ENCODE measurements around the gene ECHDC3.
"Not testable (repeated sequence)": the region's sequence is repeated elsewhere in the genome, so short reads cannot be mapped to it uniquely, and the experiment has no call there.

ECHDC3 gene

DNA sequence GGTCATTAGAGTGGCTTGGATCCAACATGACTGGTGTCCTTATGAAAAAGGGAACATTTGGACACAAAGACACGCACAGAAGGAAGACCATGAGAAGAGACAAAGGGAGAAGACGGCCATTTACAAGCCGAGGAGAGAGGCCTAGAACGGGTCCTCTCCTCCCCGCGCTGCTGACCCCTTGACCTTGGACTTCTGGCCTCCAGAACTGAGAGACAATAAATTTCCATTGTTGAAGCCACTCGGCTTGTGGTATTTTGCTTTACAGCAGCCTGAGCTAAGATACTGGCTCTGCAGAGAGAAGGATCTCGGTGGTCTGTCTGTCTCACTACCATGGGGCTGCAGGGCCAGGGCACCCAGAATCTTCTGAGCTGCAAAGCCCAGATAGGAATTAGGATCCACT, 38.1 kb upstream of the ECHDC3 start:
- H3K27me3 ChIP-seq (ENCODE audit: control insufficient read depth in 5 of 5, insufficient read depth in 4 of 5, low read length in 5 of 5) = no peaks in the 10 kb centered on the region
- H3K36me3 ChIP-seq (ENCODE audit: control insufficient read depth in 5 of 5, insufficient read depth in 5 of 5, low read length in 5 of 5) = no peaks in the 10 kb centered on the region
- H3K4me1 ChIP-seq (ENCODE audit: control insufficient read depth in 5 of 5, insufficient read depth in 5 of 5, low read length in 5 of 5) = peaks cover 0 to 25% (median 12%) of the 10 kb centered on the region in 5 donors
- no peak overlapping the region for H3K4me3 ChIP-seq (ENCODE audit: low read depth in 1 of 5, low read length in 5 of 5)
- no peak overlapping the region for H3K9ac ChIP-seq (ENCODE audit: low read length in 5 of 5)
- H3K27ac ChIP-seq (ENCODE audit: low read depth, low read length) = no peak overlapping the region
- H3K9me3 ChIP-seq (ENCODE audit: control insufficient read depth in 5 of 5, low read length in 5 of 5) = no peaks in the 10 kb centered on the region

DNA sequence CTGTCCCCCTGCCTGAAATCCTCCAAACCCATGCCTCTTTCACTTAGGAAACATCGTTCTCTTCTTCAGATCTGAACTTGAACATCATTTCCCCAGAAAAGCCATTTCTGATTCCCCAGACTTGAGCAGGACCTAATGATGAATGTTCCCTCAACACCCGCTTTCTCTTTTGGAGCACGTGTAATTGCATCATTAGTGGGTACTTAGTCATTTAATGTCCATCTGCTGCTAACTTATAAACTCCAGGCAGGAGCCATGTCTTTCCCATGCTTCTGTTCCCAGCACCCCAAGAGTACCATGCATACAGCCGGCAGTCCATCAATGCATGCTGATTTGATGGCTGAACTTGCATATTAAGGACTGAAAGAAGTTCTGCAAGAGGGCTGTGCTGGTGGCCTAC, 36.5 kb upstream of the ECHDC3 start:
- Histone ChIP-seq H3K9ac (ENCODE audit: low read length in 5 of 5) (no peak overlapping the region), H3K27me3 (ENCODE audit: control insufficient read depth in 5 of 5, insufficient read depth in 4 of 5, low read length in 5 of 5) (no peaks in the 10 kb centered on the region), H3K9me3 (ENCODE audit: control insufficient read depth in 5 of 5, low read length in 5 of 5) (no peaks in the 10 kb centered on the region), H3K4me1 (ENCODE audit: control insufficient read depth in 5 of 5, insufficient read depth in 5 of 5, low read length in 5 of 5) (peaks cover 0 to 25% (median 12%) of the 10 kb centered on the region in 5 donors), H3K4me3 (ENCODE audit: low read depth in 1 of 5, low read length in 5 of 5) (no peak overlapping the region), H3K36me3 (ENCODE audit: control insufficient read depth in 5 of 5, insufficient read depth in 5 of 5, low read length in 5 of 5) (no peaks in the 10 kb centered on the region), H3K27ac (ENCODE audit: low read depth, low read length) (no peak overlapping the region)

DNA sequence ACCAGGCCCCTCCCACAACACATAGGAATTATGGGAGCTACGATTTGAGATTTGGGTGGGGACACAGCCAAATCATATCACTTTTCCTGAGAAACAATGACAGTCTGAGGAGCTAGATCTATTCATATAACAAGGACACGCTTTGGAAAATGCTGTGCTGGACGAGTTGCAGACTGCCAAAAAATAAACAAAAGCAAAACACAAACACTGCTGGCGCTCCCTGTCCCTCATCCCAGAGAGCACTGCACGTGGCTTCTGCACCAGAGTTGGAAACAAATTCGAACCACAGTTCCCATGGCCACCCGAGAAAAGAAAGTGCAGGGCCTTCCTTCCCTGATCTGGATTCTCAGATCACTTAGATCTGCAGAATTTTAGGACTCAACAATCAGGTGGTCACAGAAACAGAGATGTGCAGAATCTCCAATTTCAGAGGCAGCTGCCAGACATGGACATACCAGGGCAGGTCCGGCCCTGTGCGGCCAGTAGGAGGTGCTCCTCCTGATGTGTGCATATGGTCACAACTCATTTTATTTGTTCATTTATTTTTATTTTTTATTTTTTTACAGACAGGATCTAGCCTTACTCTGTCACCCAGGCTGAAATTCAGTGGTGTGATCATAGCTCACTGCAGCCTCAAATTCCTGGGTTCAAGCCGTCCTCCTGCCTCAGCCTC, 35.2 kb upstream of the ECHDC3 start:
- no peaks in the 10 kb centered on the region for H3K9me3 ChIP-seq (ENCODE audit: control insufficient read depth in 5 of 5, low read length in 5 of 5)
- no peaks in the 10 kb centered on the region for H3K27me3 ChIP-seq (ENCODE audit: control insufficient read depth in 5 of 5, insufficient read depth in 4 of 5, low read length in 5 of 5)
- peaks cover 0 to 25% (median 12%) of the 10 kb centered on the region in 5 donors for H3K4me1 ChIP-seq (ENCODE audit: control insufficient read depth in 5 of 5, insufficient read depth in 5 of 5, low read length in 5 of 5)
- H3K36me3 ChIP-seq (ENCODE audit: control insufficient read depth in 5 of 5, insufficient read depth in 5 of 5, low read length in 5 of 5) = no peaks in the 10 kb centered on the region
- no peak overlapping the region for H3K4me3 ChIP-seq (ENCODE audit: low read depth in 1 of 5, low read length in 5 of 5)
- no peak overlapping the region for H3K9ac ChIP-seq (ENCODE audit: low read length in 5 of 5)
- H3K27ac ChIP-seq (ENCODE audit: low read depth, low read length) = no peak overlapping the region

DNA sequence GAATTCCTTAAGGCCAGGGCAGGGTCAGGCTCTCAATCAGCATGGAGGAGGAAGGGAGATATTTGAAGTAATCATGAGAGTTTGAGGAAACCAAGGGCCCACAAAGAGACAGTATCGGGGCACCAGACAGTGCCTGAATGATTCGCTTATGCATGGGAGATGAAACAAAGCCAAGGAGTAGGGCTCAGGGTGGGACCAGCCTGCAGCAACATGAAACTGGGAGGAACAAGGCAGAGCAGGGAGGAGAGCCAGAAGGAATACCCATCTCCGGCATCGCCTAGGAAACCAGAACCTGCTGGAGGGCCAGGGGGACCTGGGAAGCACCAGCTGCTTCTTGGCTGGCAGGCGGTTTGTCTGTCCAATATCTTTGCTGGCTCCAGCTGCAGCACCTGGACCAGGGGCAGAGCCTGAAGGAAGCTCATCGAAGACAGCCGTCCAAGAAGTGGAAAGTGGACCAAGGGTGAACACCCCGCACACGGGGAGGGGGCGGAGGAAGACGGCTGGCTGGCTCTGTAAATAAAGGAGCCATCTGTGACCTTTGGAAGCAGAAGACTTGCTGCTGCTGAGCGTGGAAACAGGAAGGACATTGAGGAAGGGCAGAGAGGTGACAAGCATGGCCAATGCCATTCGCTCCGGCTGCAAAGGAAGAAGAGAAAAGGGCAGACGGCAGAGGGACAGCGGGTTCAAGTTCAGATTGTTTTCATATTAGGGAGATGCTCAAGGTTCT, 34.4 kb upstream of the ECHDC3 start:
- H3K27me3 ChIP-seq (ENCODE audit: control insufficient read depth in 5 of 5, insufficient read depth in 4 of 5, low read length in 5 of 5) = no peaks in the 10 kb centered on the region
- H3K9me3 ChIP-seq (ENCODE audit: control insufficient read depth in 5 of 5, low read length in 5 of 5) = no peaks in the 10 kb centered on the region
- H3K9ac ChIP-seq (ENCODE audit: low read length in 5 of 5) = no peak overlapping the region
- no peaks in the 10 kb centered on the region for H3K36me3 ChIP-seq (ENCODE audit: control insufficient read depth in 5 of 5, insufficient read depth in 5 of 5, low read length in 5 of 5)
- peaks cover 0 to 27% (median 12%) of the 10 kb centered on the region in 5 donors for H3K4me1 ChIP-seq (ENCODE audit: control insufficient read depth in 5 of 5, insufficient read depth in 5 of 5, low read length in 5 of 5)
- H3K27ac ChIP-seq (ENCODE audit: low read depth, low read length) = no peak overlapping the region
- H3K4me3 ChIP-seq (ENCODE audit: low read depth in 1 of 5, low read length in 5 of 5) = peak overlapping the region in 1 of 5 donors; percentile 29

DNA sequence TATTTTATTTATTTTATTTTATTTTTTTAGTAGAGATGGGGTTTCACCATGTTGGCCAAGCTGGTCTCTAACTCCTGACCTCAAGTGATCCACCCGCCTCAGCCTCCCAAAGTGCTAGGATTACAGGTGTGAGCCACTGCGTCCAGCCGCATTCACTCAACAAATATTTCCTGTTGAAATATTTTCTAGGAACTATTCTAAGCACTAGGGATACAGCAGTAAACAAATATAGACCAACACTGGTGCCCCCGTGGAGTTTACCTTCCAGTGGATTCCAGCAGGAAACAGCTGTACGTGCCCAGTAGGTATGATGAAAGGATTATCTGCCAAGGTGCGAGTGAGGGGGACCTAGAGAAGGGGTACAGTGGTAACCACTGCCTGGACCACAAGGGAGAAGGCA, 33.4 kb upstream of the ECHDC3 start:
- H3K36me3 ChIP-seq (ENCODE audit: control insufficient read depth in 5 of 5, insufficient read depth in 5 of 5, low read length in 5 of 5); H3K27ac ChIP-seq (ENCODE audit: low read depth, low read length); H3K9me3 ChIP-seq (ENCODE audit: control insufficient read depth in 5 of 5, low read length in 5 of 5); H3K9ac ChIP-seq (ENCODE audit: low read length in 5 of 5); H3K27me3 ChIP-seq (ENCODE audit: control insufficient read depth in 5 of 5, insufficient read depth in 4 of 5, low read length in 5 of 5); H3K4me3 ChIP-seq (ENCODE audit: low read depth in 1 of 5, low read length in 5 of 5): not testable (repeated sequence)
- peaks cover 0 to 36% (median 17%) of the 10 kb centered on the region in 5 donors for H3K4me1 ChIP-seq (ENCODE audit: control insufficient read depth in 5 of 5, insufficient read depth in 5 of 5, low read length in 5 of 5)

DNA sequence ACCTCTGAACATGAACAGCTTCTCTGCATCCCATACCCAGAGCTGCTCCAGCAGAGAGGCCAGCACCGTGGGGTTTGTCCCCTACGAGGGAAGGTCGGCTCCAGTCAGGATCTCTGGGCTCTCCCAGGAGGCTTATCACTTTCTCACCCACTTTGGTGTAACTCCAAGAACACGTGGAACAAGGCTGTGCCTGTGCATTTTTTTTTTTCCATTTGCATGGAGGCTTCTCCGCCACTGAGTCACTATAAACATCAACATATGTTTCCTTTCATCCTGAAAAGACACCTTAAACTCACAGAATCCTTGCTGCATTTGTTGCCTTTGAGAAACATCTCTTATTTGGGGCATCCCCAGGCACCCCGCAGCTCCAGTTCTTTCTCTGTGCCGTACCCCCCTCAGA, 29.4 kb upstream of the ECHDC3 start:
- H3K36me3 ChIP-seq (ENCODE audit: control insufficient read depth in 5 of 5, insufficient read depth in 5 of 5, low read length in 5 of 5) = no peaks in the 10 kb centered on the region
- H3K4me3 ChIP-seq (ENCODE audit: low read depth in 1 of 5, low read length in 5 of 5) = no peak overlapping the region
- H3K27me3 ChIP-seq (ENCODE audit: control insufficient read depth in 5 of 5, insufficient read depth in 4 of 5, low read length in 5 of 5) = no peaks in the 10 kb centered on the region
- no peak overlapping the region for H3K9ac ChIP-seq (ENCODE audit: low read length in 5 of 5)
- no peak overlapping the region for H3K27ac ChIP-seq (ENCODE audit: low read depth, low read length)
- peaks cover 0 to 12% (median 4%) of the 10 kb centered on the region in 5 donors for H3K9me3 ChIP-seq (ENCODE audit: control insufficient read depth in 5 of 5, low read length in 5 of 5)
- H3K4me1 ChIP-seq (ENCODE audit: control insufficient read depth in 5 of 5, insufficient read depth in 5 of 5, low read length in 5 of 5) = peaks cover 0 to 38% (median 30%) of the 10 kb centered on the region in 5 donors

DNA sequence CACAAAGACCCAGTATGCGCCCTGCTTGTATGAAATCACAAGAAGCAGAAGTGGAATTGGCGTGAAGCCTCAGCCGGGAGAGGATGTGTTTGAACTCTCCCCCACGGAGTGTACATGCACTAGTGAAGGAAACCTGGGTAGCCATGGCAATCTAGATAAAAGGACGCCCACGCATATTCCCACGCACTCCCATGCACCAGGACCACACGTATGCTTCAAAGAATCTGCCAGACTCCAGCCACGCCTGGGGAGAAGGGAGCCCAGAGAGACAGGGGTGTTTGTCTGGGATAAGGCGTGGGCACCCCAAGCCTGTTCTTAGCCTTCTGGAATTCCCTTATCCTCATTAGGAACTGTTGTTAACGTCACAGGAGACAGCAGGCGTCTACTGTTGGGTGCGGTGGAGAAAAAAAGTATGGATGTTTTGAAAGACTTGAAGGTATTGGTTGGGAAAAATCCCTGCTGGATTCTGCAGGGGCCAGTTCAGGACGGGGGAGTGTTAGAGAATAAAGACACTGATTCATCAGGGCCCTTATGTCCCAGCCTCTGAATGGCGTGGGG, 28.9 kb upstream of the ECHDC3 start:
- Histone ChIP-seq H3K27ac (ENCODE audit: low read depth, low read length) (no peak overlapping the region), H3K27me3 (ENCODE audit: control insufficient read depth in 5 of 5, insufficient read depth in 4 of 5, low read length in 5 of 5) (no peaks in the 10 kb centered on the region), H3K36me3 (ENCODE audit: control insufficient read depth in 5 of 5, insufficient read depth in 5 of 5, low read length in 5 of 5) (no peaks in the 10 kb centered on the region), H3K4me1 (ENCODE audit: control insufficient read depth in 5 of 5, insufficient read depth in 5 of 5, low read length in 5 of 5) (peaks cover 0 to 32% (median 24%) of the 10 kb centered on the region in 5 donors), H3K9ac (ENCODE audit: low read length in 5 of 5) (no peak overlapping the region), H3K4me3 (ENCODE audit: low read depth in 1 of 5, low read length in 5 of 5) (no peak overlapping the region), H3K9me3 (ENCODE audit: control insufficient read depth in 5 of 5, low read length in 5 of 5) (peaks cover 0 to 12% (median 4%) of the 10 kb centered on the region in 5 donors)

DNA sequence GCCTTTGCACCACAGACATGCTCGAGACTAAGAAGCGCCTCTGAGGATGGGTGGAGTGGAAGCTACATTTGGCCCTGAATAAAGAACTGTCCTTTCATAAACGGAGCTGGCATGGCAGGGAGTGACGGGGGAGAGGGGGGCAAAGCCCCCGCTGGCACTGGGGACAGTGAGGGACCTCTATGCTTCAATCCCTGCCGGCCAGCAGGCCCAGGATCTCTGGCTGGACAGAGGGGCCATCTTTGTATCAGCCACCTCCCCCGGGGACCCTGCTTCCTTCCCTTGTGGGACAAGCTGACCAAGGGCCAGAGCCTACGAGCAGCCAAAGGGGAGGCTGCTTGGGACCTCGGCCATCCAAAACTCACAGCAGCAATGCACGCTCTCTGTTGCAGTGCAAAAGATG, 28.2 kb upstream of the ECHDC3 start:
- Histone ChIP-seq H3K27ac (ENCODE audit: low read depth, low read length) (no peak overlapping the region), H3K4me1 (ENCODE audit: control insufficient read depth in 5 of 5, insufficient read depth in 5 of 5, low read length in 5 of 5) (peaks cover 0 to 30% (median 23%) of the 10 kb centered on the region in 5 donors), H3K9ac (ENCODE audit: low read length in 5 of 5) (no peak overlapping the region), H3K36me3 (ENCODE audit: control insufficient read depth in 5 of 5, insufficient read depth in 5 of 5, low read length in 5 of 5) (no peaks in the 10 kb centered on the region), H3K9me3 (ENCODE audit: control insufficient read depth in 5 of 5, low read length in 5 of 5) (peaks cover 0 to 12% (median 4%) of the 10 kb centered on the region in 5 donors), H3K27me3 (ENCODE audit: control insufficient read depth in 5 of 5, insufficient read depth in 4 of 5, low read length in 5 of 5) (no peaks in the 10 kb centered on the region), H3K4me3 (ENCODE audit: low read depth in 1 of 5, low read length in 5 of 5) (no peak overlapping the region)

DNA sequence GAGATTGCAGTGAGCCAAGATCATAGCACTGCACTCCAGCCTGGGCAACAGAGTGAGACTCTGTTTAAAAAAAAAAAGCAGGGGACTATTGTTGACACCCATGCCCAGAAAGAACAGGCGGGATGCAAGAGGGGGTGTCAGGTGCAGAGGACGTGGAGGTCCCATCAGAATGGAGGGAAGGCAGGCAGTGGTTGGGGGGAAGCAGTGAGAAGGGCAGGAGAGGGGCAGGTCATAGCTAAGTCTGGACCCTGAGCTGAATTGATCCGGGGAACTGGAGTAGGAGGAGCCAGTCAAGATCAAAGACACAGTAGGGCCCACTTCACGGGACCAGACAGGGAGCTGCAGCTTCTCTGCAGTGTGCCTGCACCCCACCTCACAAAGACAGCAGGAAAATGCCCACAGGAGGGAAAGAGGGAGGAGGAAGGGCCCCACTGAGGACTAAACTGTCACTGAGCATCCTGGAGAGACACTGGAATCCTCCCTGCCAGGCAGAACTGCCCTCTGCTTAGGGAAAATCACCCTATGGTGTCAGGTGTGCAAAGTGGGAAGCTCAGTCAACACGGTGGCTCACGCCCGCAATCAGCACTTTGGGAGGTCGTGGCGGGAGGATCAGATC, 27.3 kb upstream of the ECHDC3 start:
- Histone ChIP-seq H3K4me3 (ENCODE audit: low read depth in 1 of 5, low read length in 5 of 5) (no peak overlapping the region), H3K36me3 (ENCODE audit: control insufficient read depth in 5 of 5, insufficient read depth in 5 of 5, low read length in 5 of 5) (no peaks in the 10 kb centered on the region), H3K9me3 (ENCODE audit: control insufficient read depth in 5 of 5, low read length in 5 of 5) (peaks cover 0 to 12% (median 4%) of the 10 kb centered on the region in 5 donors), H3K27ac (ENCODE audit: low read depth, low read length) (no peak overlapping the region), H3K27me3 (ENCODE audit: control insufficient read depth in 5 of 5, insufficient read depth in 4 of 5, low read length in 5 of 5) (no peaks in the 10 kb centered on the region), H3K9ac (ENCODE audit: low read length in 5 of 5) (no peak overlapping the region), H3K4me1 (ENCODE audit: control insufficient read depth in 5 of 5, insufficient read depth in 5 of 5, low read length in 5 of 5) (peaks cover 0 to 30% (median 23%) of the 10 kb centered on the region in 5 donors)
